Effector memory CD4-positive, alpha-beta T cell (primary cell): ENCODE measurements around the gene UGT2A3.
"Not testable (repeated sequence)": the region's sequence is repeated elsewhere in the genome, so short reads cannot be mapped to it uniquely, and the experiment has no call there.

Experiments
- DNase-seq, 3 donors: peaks; one replicate each; pipeline ENCODE4 v3.0.0-alpha.2; 2020
- H3K27ac ChIP-seq: 2 replicates; pipeline ENCODE4 v1.7.0; 2013; ENCODE audit warnings: mild to moderate bottlenecking, low read length, moderate library complexity; ENCODE audit not compliant: insufficient read depth, poor library complexity, severe bottlenecking
- H3K27me3 ChIP-seq: replicated peaks from 2 replicates; pipeline ENCODE4 v1.7.0; 2013; ENCODE audit warnings: mild to moderate bottlenecking, low read length; ENCODE audit not compliant: insufficient read depth, control insufficient read depth, poor library complexity, severe bottlenecking
- H3K36me3 ChIP-seq: 2 replicates; pipeline ENCODE4 v1.7.0; 2013; ENCODE audit warnings: mild to moderate bottlenecking, low read length, moderate library complexity; ENCODE audit not compliant: control insufficient read depth, insufficient read depth
- H3K4me1 ChIP-seq: 2 replicates; pipeline ENCODE4 v1.7.0; 2013; ENCODE audit warnings: low read length, mild to moderate bottlenecking; ENCODE audit not compliant: control insufficient read depth, insufficient read depth, poor library complexity, severe bottlenecking
- H3K4me3 ChIP-seq: 2 replicates; pipeline ENCODE4 v1.7.0; 2013; ENCODE audit warnings: low read length, low read depth, mild to moderate bottlenecking; ENCODE audit not compliant: insufficient read depth, poor library complexity, severe bottlenecking
- H3K9me3 ChIP-seq: 2 replicates; pipeline ENCODE4 v1.7.0; 2013; ENCODE audit warnings: mild to moderate bottlenecking, low read length, moderate library complexity; ENCODE audit not compliant: control insufficient read depth
- total RNA-seq, 3 donors: gene quantifications; one replicate each; lab custom pipeline; 2026; lab: John Stamatoyannopoulos, UW

Gene UGT2A3
- total RNA-seq: 0 reads per million in 3 donors

DNA sequence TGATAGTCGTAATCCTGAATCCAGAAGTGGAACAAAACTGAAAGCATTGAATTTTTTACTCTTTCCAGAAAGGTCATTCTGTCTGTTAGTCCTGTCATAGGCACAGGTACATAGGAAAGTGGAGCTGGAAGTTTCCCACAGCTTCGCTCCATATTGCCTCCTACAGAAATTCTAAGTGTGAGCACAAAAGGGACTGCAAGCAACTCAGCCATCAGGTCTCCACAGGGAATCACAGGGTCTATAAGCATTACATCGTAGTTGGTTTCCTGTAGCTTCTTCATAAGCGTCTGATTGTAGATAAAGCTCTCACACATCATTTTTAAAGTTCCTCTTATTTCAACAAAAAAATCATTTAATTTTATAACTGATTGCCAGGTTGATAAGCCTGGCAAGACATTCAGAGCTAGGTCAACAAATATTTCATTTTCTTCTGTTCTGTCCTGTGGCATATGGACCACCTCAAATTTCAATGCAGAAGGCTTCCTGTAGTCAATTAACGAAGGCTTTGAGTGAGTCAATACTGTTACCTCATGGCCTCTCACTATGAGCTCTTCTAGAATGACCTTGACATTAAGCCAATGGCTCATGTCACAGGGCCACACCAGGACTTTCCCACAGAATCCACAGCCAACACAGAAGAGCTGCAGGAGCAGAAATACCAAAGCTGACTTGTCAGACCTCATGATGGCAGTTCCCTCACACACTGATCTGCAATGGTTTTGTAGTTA, at the start of gene UGT2A3:
TSS of gene UGT2A3 (minus strand) at position 727 of the 728 bp plus-strand sequence. CDS start at position 683, 44 bp downstream.
- no peaks in the 10 kb centered on the region for H3K27me3 ChIP-seq
- H3K9me3 ChIP-seq: no peaks in the 10 kb centered on the region
- H3K4me3 ChIP-seq: no peak within 1 kb of the TSS
- no peak within 1 kb of the TSS for H3K27ac ChIP-seq
- H3K4me1 ChIP-seq: no peaks in the 10 kb centered on the region
- no peak for DNase-seq
- no peaks in the 10 kb centered on the region for H3K36me3 ChIP-seq

DNA sequence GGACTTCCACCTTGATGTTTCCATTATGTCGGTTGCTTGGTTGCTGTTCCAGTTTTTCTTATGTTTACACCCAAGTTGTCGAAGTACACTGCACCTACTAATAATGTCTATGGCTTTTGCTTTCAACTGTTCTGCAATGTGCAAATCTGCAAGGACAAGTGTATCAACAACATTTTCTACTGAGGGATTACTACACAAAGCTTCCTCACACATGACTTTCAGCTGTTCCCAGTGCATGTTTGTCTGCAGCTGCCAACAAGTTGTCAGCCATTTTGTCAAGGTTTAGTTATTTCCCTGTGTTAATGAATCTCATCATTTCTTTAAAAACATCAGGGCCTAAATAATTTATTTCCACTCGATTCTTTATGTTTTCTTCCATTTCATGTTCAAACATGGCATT, 45.4 kb upstream of the UGT2A3 start:
- Histone ChIP-seq H3K36me3 (no peaks in the 10 kb centered on the region), H3K4me3 (no peak overlapping the region), H3K9me3 (no peaks in the 10 kb centered on the region), H3K27ac (no peak overlapping the region), H3K27me3 (no peaks in the 10 kb centered on the region), H3K4me1 (no peaks in the 10 kb centered on the region)
- DNase-seq: no peak

DNA sequence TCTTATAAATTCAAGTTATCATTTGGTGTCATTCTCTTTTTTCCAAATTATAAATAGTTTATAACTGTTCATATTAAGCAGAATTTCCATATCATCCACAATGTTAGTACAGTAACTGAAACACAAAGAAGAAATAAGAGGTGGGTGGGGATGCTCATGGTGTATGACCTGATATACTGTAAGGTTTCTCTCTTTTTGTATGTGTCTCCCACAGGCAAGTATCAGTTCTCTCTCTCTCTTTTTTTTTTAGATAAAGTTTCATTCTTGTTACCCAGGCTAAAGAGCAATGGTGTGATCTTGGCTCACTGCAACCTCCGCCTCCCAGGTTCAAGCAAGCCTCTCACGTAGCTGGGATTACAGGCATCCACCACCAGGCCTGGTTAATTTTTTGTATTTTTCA, 43.7 kb upstream of the UGT2A3 start:
- Histone ChIP-seq H3K4me3 (no peak overlapping the region), H3K9me3 (no peaks in the 10 kb centered on the region), H3K36me3 (no peaks in the 10 kb centered on the region), H3K27me3 (no peaks in the 10 kb centered on the region), H3K27ac (no peak overlapping the region), H3K4me1 (no peaks in the 10 kb centered on the region)
- no peak for DNase-seq

DNA sequence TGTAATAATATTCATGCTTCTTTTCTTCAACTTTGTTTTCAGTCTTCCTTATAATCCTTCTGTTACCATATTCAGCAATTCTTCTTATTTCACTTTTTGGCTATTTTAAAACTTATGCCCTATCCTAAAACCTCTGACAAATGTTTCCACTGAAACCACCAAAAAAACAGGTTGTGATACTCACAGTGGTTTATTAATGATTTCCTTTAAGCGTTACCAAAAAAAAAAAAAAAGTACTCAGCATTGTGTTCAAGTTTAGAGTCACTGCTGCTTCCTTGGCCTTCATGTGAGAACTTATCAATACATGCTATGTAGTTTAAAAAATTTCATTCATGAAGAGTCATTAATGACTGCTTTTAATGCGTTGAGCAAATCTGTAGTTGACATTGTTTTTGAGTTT, 35.4 kb upstream of the UGT2A3 start:
- H3K27me3 ChIP-seq: no peaks in the 10 kb centered on the region
- no peaks in the 10 kb centered on the region for H3K36me3 ChIP-seq
- DNase-seq: no peak
- H3K27ac ChIP-seq: no peak overlapping the region
- no peaks in the 10 kb centered on the region for H3K9me3 ChIP-seq
- H3K4me3 ChIP-seq: no peak overlapping the region
- no peaks in the 10 kb centered on the region for H3K4me1 ChIP-seq

DNA sequence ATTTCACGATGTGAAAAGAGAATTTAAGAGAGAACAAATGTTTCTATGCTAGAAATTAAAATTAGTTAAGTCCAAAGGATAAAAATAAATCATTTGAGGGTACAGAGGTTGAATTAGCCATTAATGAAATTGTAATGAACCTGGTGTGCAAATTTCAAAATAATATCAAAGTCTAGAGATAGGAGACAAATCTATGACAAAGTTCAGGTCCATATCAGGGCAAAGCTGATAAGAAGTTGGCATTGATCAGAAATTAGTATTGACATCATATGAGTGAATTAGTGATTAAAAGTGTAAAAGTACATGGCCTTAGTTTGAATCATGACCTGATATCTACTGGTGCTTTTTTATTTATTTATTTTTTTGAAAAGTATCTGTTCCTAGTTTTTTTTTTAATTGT, 33.8 kb upstream of the UGT2A3 start:
- H3K36me3 ChIP-seq: no peaks in the 10 kb centered on the region
- H3K9me3 ChIP-seq: no peaks in the 10 kb centered on the region
- DNase-seq: no peak
- no peaks in the 10 kb centered on the region for H3K4me1 ChIP-seq
- no peaks in the 10 kb centered on the region for H3K27me3 ChIP-seq
- H3K4me3 ChIP-seq: no peak overlapping the region
- H3K27ac ChIP-seq: no peak overlapping the region

DNA sequence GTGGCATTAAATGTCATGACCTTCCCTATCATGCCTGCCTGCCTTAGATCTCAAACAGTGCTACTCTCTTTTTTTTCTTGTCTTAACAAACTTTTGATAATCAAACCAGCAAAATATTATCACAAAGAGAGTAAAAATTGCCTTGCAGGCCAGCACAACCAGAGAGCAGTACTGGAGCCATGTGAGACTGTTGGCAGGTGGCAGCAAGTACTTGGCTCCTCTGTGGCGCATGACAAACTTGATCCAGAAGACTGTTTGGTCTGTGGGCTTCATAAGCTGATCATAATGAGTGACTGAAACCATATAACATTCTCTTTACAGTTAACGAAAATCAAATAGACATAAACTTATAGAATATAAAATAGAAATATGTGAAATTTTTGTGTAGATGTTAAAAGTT, 33.3 kb upstream of the UGT2A3 start:
- no peak for DNase-seq

DNA sequence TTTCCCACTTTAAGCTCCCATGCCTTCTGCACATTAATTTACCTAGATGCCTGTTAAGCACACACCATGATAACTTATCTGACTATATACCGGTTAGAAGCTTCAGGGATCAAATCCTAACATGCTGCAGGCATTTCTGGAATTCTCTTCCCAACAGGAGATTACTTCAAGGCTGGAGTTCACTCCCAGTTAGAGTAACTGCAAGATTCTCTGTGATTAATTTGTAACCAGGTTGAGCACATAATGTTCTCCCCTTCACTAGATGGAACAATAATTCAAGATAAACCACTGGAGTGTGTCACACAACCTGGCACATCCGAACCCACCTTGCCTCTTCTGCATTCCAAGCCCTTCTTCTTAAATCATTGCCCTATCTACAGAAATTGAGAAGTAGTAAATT, 11.8 kb upstream of the UGT2A3 start:
- Histone ChIP-seq H3K27ac (no peak overlapping the region), H3K36me3 (no peaks in the 10 kb centered on the region), H3K9me3 (no peaks in the 10 kb centered on the region), H3K4me1 (no peaks in the 10 kb centered on the region), H3K4me3 (no peak overlapping the region), H3K27me3 (no peaks in the 10 kb centered on the region)
- DNase-seq: no peak

More for the DNA sequence above, 33.3 kb upstream of the UGT2A3 start:
- no peaks in the 10 kb centered on the region for H3K27me3 ChIP-seq
- no peak overlapping the region for H3K4me3 ChIP-seq
- H3K27ac ChIP-seq: no peak overlapping the region
- no peaks in the 10 kb centered on the region for H3K4me1 ChIP-seq
- no peaks in the 10 kb centered on the region for H3K9me3 ChIP-seq
- no peaks in the 10 kb centered on the region for H3K36me3 ChIP-seq

DNA sequence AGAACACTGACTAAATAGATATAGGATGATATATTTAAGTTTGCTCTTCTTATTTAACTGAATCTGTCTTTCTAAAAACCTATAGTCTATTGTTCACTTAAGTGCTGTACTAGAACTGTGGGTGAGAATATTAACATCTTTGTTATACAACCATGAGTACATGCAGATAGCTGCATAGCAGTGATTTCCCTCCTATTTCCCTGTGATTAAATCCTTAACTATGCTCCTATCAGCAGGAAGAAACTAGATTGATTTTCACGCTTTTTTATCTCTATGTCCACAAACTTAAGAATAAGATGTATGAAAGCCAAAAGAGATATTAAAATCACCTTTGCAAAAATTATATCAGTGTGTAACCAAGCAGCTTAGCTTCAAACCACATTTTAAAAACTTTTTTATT, 11.3 kb upstream of the UGT2A3 start:
- Histone ChIP-seq H3K4me1 (no peaks in the 10 kb centered on the region), H3K4me3 (no peak overlapping the region), H3K27ac (no peak overlapping the region), H3K36me3 (no peaks in the 10 kb centered on the region), H3K27me3 (no peaks in the 10 kb centered on the region), H3K9me3 (no peaks in the 10 kb centered on the region)
- DNase-seq: no peak

DNA sequence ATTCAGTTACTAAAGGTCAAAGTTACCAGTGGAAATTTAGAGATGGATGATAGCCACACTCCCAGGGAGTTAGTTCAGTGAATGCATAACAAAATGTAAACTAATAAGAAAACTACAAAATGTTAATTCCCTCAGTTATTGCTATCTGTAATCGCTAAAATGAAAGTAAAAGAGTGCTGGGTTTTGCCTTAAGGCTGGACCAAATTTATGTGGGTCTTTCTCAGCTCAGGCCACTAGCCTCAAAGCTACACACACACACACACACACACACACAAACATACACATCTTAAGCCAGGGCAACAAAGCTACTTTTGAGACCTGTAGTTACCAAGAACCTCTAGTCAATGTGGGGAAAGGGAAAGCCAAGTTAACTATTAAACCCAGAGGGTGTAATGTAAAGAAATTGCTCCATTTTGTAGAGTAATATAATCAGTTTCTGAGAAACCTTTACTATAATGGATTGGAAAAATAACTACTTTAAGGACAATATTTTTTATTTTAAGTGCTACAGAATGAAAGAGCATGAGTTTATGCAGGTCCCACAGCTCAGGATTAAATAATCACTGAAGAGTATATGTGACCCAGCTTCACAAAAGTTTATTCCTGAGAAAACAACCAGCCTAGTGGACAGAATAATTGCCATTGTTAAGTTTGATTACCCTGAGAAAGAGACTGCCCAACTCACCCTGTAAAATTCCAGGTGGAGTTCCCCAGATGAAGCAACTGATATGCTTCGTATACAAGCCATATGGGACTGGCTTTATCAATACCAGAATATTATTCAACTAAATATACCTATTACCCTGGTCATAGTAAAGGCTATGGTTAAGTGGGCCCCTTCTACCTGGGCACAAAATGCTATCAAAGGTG, 8.9 kb upstream of the UGT2A3 start:
- Histone ChIP-seq H3K36me3 (no peaks in the 10 kb centered on the region), H3K27ac (no peak overlapping the region), H3K4me3 (no peak overlapping the region), H3K9me3 (no peaks in the 10 kb centered on the region), H3K4me1 (no peaks in the 10 kb centered on the region), H3K27me3 (no peaks in the 10 kb centered on the region)
- no peak for DNase-seq

DNA sequence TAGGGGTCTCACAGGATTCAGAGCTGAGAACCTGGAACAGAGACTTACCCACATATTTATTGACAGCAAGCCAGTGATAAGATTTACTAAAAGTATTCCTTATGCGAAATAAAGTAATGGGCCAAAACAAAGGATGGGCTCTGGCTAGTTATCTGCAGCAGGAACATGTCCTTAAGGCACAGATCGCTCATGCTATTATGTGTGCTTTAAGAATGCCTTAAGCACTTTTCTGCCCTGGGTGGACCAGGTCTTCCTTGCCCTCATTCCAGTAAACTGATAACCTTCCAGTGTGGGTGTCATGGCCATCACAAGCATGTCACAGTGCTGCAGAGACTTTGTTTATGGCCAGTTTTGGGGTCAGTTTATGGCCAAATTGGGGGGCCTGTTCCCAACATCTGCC, 7.5 kb upstream of the UGT2A3 start:
- not testable (repeated sequence) for H3K4me3 ChIP-seq, H3K27ac ChIP-seq, H3K9me3 ChIP-seq, DNase-seq, H3K36me3 ChIP-seq, H3K27me3 ChIP-seq, H3K4me1 ChIP-seq
